IPS DF 4.7 (cell line): Measurements from ENCODE around the gene SNPH.

Source experiments
- DNase-seq: peaks from one replicate; pipeline ENCODE4 v3.0.0-alpha.2; 2013; ENCODE audit warnings: low spot score; ENCODE audit errors: extremely low read depth

SNPH gene

GRCh38 chr20:1287787-1288569 is 21.9 kb downstream of the SNPH start:
- DNase-seq, result no peak

GRCh38 chr20:1291191-1291741 is 25.2 kb downstream of the SNPH start:
- DNase-seq, result no peak

GRCh38 chr20:1292620-1293019 is 26.5 kb downstream of the SNPH start:
- no peak for DNase-seq

- DNase-seq, result no peak
Observed at GRCh38 chr20:1293641-1294379, 27.7 kb downstream of the SNPH start.

GRCh38 chr20:1294497-1294896 is 28.4 kb downstream of the SNPH start:
- DNase-seq, result no peak

GRCh38 chr20:1295276-1295930 is 29.3 kb downstream of the SNPH start:
- no peak for DNase-seq

- no peak for DNase-seq
Observed at GRCh38 chr20:1296117-1296610, 30.1 kb downstream of the SNPH start.

GRCh38 chr20:1296922-1297321 is 30.8 kb downstream of the SNPH start:
- DNase-seq, result no peak

GRCh38 chr20:1297486-1297885 is 31.4 kb downstream of the SNPH start:
- no peak for DNase-seq

- DNase-seq, result no peak
Observed at GRCh38 chr20:1298166-1298565, 32.1 kb downstream of the SNPH start.

GRCh38 chr20:1298888-1299511 is 32.9 kb downstream of the SNPH start:
- no peak for DNase-seq

GRCh38 chr20:1299522-1299921 is 33.4 kb downstream of the SNPH start:
- no peak for DNase-seq

- DNase-seq, result no peak
Observed at GRCh38 chr20:1300083-1300840, 34.2 kb downstream of the SNPH start.

- DNase-seq, result no peak
Observed at GRCh38 chr20:1301031-1301529, 35.0 kb downstream of the SNPH start.

GRCh38 chr20:1302685-1303541 is 36.8 kb downstream of the SNPH start:
- no peak for DNase-seq

- DNase-seq, result no peak
Observed at GRCh38 chr20:1304710-1305515, 38.8 kb downstream of the SNPH start.

GRCh38 chr20:1305712-1306111 is 39.6 kb downstream of the SNPH start:
- DNase-seq, result no peak

- DNase-seq, result no peak
Observed at GRCh38 chr20:1306316-1307135, 40.4 kb downstream of the SNPH start.
